Gastroesophageal sphincter (tissue), 4 donors: ENCODE measurements around the gene DPEP2. TPM values are rescaled to one million over a fixed set of nuclear protein-coding genes. Genes with fewer than 3 reads are reported as not detected.

Experiments
- ATAC-seq: fragments of 150-250 bp; one replicate; pipeline ENCODE4 v1.9.1; 2016; ENCODE audit warnings: mild to moderate bottlenecking, moderate library complexity
- H3K27ac ChIP-seq, 4 donors: fragments of 200-600 bp; sonication (generic) in 3 of 4; 1 replicate in 3 of 4; 2 replicates in 1 of 4; pipeline ENCODE4 v1.5.1; 2016 to 2019
- H3K27me3 ChIP-seq: fragments of 200-600 bp; sonication (generic); one replicate; pipeline ENCODE4 v1.5.1; 2019
- H3K36me3 ChIP-seq, 2 donors: fragments of 200-600 bp; sonication (generic); one replicate each; pipeline ENCODE4 v1.5.1; 2019; ENCODE audit warnings: control low read depth in 1 of 2
- H3K4me1 ChIP-seq, 3 donors: fragments of 200-600 bp; sonication (generic); 1 replicate in 2 of 3; 2 replicates in 1 of 3; pipeline ENCODE4 v1.5.1; 2016 to 2019; ENCODE audit warnings: control low read depth in 2 of 3
- H3K4me3 ChIP-seq, 2 donors: fragments of 200-600 bp; sonication (generic); one replicate each; pipeline ENCODE4 v1.5.1; 2019; ENCODE audit warnings: mild to moderate bottlenecking in 1 of 2, moderate library complexity in 1 of 2
- H3K9me3 ChIP-seq, 3 donors: fragments of 200-600 bp; sonication (generic); one replicate each; pipeline ENCODE4 v1.5.1; 2017 to 2019; ENCODE audit warnings: control low read depth in 2 of 3
- CTCF ChIP-seq, 4 experiments: fragments of 200-600 bp in 2 of 4; fragments of 450-650 bp in 2 of 4; sonication (generic) in 1 of 4; IDR thresholded peaks; one replicate each; pipeline ENCODE4 v1.5.1; 2017 to 2019; ENCODE audit warnings: antibody characterized with exemption in 4 of 4, mild to moderate bottlenecking in 2 of 4, moderate library complexity in 2 of 4
- EP300 ChIP-seq: sonication (generic); formaldehyde crosslinking; IDR thresholded peaks from one replicate; pipeline ENCODE4 v1.6.1; 2017; ENCODE audit warnings: antibody characterized with exemption, mild to moderate bottlenecking
- POLR2A ChIP-seq, 2 donors: fragments of 450-650 bp; IDR thresholded peaks; one replicate each; pipeline ENCODE4 v1.6.1; 2017; ENCODE audit warnings: antibody characterized with exemption in 2 of 2, mild to moderate bottlenecking in 2 of 2, moderate library complexity in 1 of 2
- POLR2AphosphoS5 ChIP-seq: sonication (generic); formaldehyde crosslinking; IDR thresholded peaks from one replicate; pipeline ENCODE4 v1.6.1; 2017; ENCODE audit warnings: antibody characterized with exemption
- WGBS, 2 donors: methylation state at CpG; one replicate each; pipeline ENCODE4 v1.1.5; 2018; ENCODE audit warnings: low coverage in 1 of 2; 5-methylcytosine and 5-hydroxymethylcytosine counted together
- total RNA-seq, 4 donors: library from RNA; depleted of rRNA; stranded (reverse); fragments of >200 nt; gene quantifications; one replicate each; pipeline ENCODE4 v1.1.0, GENCODE V29; 2016

The DPEP2 gene
- total RNA-seq, 4 donors from 2014 or later: 1.0 to 3.0 (median 1.8) TPM

- H3K36me3 ChIP-seq: peaks cover 0 to 28% of the 10 kb centered on the region in 2 donors
- H3K27ac ChIP-seq: peak within 1 kb of the TSS; percentile 59 to 90 (median 84)
- H3K27me3 ChIP-seq: no peaks in the 10 kb centered on the region
- TF ChIP-seq POLR2A (IDR thresholded peaks at IDR 0.05) (peak; percentile 53 to 60), EP300 (no peak), POLR2AphosphoS5 (peak; percentile 98), CTCF (IDR thresholded peaks at IDR 0.05) (peak in 1 of 4 experiments; percentile 29)
- no peaks in the 10 kb centered on the region for H3K9me3 ChIP-seq
- 0% methylated on average over 8 of the region's 84 CpGs; no CpG with 5 or more reads in 1 of the 2 donors for WGBS, 2 donors
- peak; percentile 93 for ATAC-seq
- H3K4me3 ChIP-seq: peak within 1 kb of the TSS; percentile 67 to 75
- H3K4me1 ChIP-seq: peaks cover 0 to 31% (median 22%) of the 10 kb centered on the region in 3 donors
Measured at GRCh38 chr16:68022728-68023537, 23.6 kb upstream of the DPEP2 start, which contains the start of the genes DDX28 and DUS2. DDX28 (minus strand) TSS chr16:68023232; CDS start chr16:68023202, 30 bp downstream. DUS2 (plus strand) TSS chr16:68023284; CDS start chr16:68038024, 14,740 bp downstream.

GRCh38 chr16:68022278-68022727 is 23.0 kb upstream of the DPEP2 start:
- whole genome bisulfite sequencing, 2 donors: no CpG with 5 or more reads among the region's 19 CpGs
- Histone ChIP-seq H3K9me3 (no peaks in the 10 kb centered on the region), H3K27ac (peak overlapping the region; percentile 59 to 90 (median 84)), H3K36me3 (peaks cover 0 to 22% of the 10 kb centered on the region in 2 donors), H3K4me1 (peaks cover 0 to 31% (median 22%) of the 10 kb centered on the region in 3 donors), H3K4me3 (peak overlapping the region; percentile 67 to 75), H3K27me3 (no peaks in the 10 kb centered on the region)
- ATAC-seq: no peak
- TF ChIP-seq EP300 (no peak), CTCF (IDR thresholded peaks at IDR 0.05) (no peak), POLR2AphosphoS5 (no peak), POLR2A (IDR thresholded peaks at IDR 0.05) (no peak)

GRCh38 chr16:68021490-68021889 is 22.2 kb upstream of the DPEP2 start:
- 90% methylated on average over 10 of the region's 10 CpGs; no CpG with 5 or more reads in 1 of the 2 donors for WGBS, 2 donors
- H3K4me3 ChIP-seq: peak overlapping the region in 1 of 2 donors; percentile 67
- H3K27ac ChIP-seq: no peak overlapping the region
- TF ChIP-seq POLR2A (IDR thresholded peaks at IDR 0.05) (no peak), CTCF (IDR thresholded peaks at IDR 0.05) (no peak), POLR2AphosphoS5 (no peak), EP300 (no peak)
- H3K4me1 ChIP-seq: peaks cover 0 to 31% (median 22%) of the 10 kb centered on the region in 3 donors
- no peaks in the 10 kb centered on the region for H3K27me3 ChIP-seq
- H3K36me3 ChIP-seq: peaks cover 0 to 17% of the 10 kb centered on the region in 2 donors
- no peaks in the 10 kb centered on the region for H3K9me3 ChIP-seq
- no peak for ATAC-seq

GRCh38 chr16:68019167-68019680 is 19.9 kb upstream of the DPEP2 start:
- TF ChIP-seq EP300 (no peak), POLR2A (IDR thresholded peaks at IDR 0.05) (no peak), POLR2AphosphoS5 (no peak)
- WGBS, 2 donors: 57 to 74% methylated on average over 1 to 7 of the region's 8 CpGs
- no peak overlapping the region for H3K4me3 ChIP-seq
- peaks cover 0 to 28% (median 21%) of the 10 kb centered on the region in 3 donors for H3K4me1 ChIP-seq
- H3K27me3 ChIP-seq: no peaks in the 10 kb centered on the region
- ATAC-seq: no peak
- peaks cover 0 to 10% of the 10 kb centered on the region in 2 donors for H3K36me3 ChIP-seq
- no peak overlapping the region for H3K27ac ChIP-seq
- no peaks in the 10 kb centered on the region for H3K9me3 ChIP-seq

GRCh38 chr16:68015681-68016080 is 16.4 kb upstream of the DPEP2 start, which contains the start of gene DPEP2NB:
DPEP2NB (minus strand) TSS chr16:68015911; CDS start chr16:68015770, 141 bp downstream.
- TF ChIP-seq POLR2AphosphoS5 (no peak), CTCF (IDR thresholded peaks at IDR 0.05) (no peak), POLR2A (IDR thresholded peaks at IDR 0.05) (no peak), EP300 (no peak)
- no peaks in the 10 kb centered on the region for H3K4me1 ChIP-seq
- no peaks in the 10 kb centered on the region for H3K9me3 ChIP-seq
- WGBS, 2 donors: 81 to 100% methylated on average over 2 to 3 of the region's 5 CpGs
- no peak within 1 kb of the TSS for H3K4me3 ChIP-seq
- no peak for ATAC-seq
- no peak within 1 kb of the TSS for H3K27ac ChIP-seq
- peaks cover 7% of the 10 kb centered on the region for H3K27me3 ChIP-seq
- H3K36me3 ChIP-seq: no peaks in the 10 kb centered on the region
